K562 (cell line): ENCODE data around the gene GINS3. TPM values are rescaled to one million over a fixed set of nuclear protein-coding genes. Genes with fewer than 3 reads are reported as not detected.

ENCODE experiments used
- ATAC-seq: fragments of 200-7000 bp; cut with Tn5 transposase; 3 replicates; pipeline ENCODE4 v1.9.1; 2020; ENCODE audit warnings: moderate library complexity
- BruUV-seq: library from RNA; stranded (reverse); fragments of 400-500 nt; replicated peaks from 2 replicates; lab custom pipeline; 2021; lab: Mats Ljungman, UMichigan
- CTCF ChIA-PET: fragments of 300-600 bp; formaldehyde crosslinking; extraction: SDS; loops from one replicate; lab custom pipeline; 2021; ENCODE audit warnings: low intra/inter-chr PET ratio; lab: Yijun Ruan, JAX
- POLR2A ChIA-PET: fragments of 300-600, 350-650 bp; sonication (Branson Sonifier 250); formaldehyde crosslinking; extraction: SDS; loops from one replicate; lab custom pipeline; 2021; ENCODE audit warnings: antibody characterized with exemption, inconsistent platforms; lab: Yijun Ruan, JAX
- DNase-seq, 4 experiments: peaks; one replicate each; pipeline versions ENCODE4 v3.0.0 to v3.0.0-alpha.2; 2011 to 2018; ENCODE audit warnings: low spot score in 3 of 4, mixed read lengths in 3 of 4; ENCODE audit errors: extremely low read depth in 1 of 4
- FAIRE-seq: peaks from 2 replicates; lab custom pipeline; 2011; peaks lifted over from hg19 to GRCh38; lab: Jason Lieb, UNC
- H2AFZ ChIP-seq: 2 replicates; pipeline ENCODE4 v1.6.0; 2011; ENCODE audit warnings: low read depth, low read length, control low read depth, inconsistent platforms
- H3K27ac ChIP-seq: fragments of 200-600 bp; 3 replicates; pipeline ENCODE4 v1.8.0; 2011; ENCODE audit warnings: low read depth, mild to moderate bottlenecking, control low read depth, inconsistent platforms, low read length, moderate library complexity, mixed read lengths; ENCODE audit errors: extremely low read depth
- H3K27me3 ChIP-seq, 2 experiments: fragments of 300-600 bp in 1 of 2; 2 replicates in 1 of 2; 3 replicates in 1 of 2; pipeline versions ENCODE4 v1.6.0 to v1.8.0; 2011; ENCODE audit warnings: inconsistent platforms in 2 of 2, low read length in 2 of 2, mild to moderate bottlenecking in 1 of 2, mixed read lengths in 1 of 2, moderate library complexity in 1 of 2; ENCODE audit not compliant: control insufficient read depth in 2 of 2, insufficient read depth in 2 of 2
- H3K36me3 ChIP-seq: fragments of 300-600 bp; 3 replicates; pipeline ENCODE4 v1.8.0; 2011; ENCODE audit warnings: mild to moderate bottlenecking, low read length, inconsistent platforms; ENCODE audit not compliant: control insufficient read depth, insufficient read depth
- H3K4me1 ChIP-seq, 2 experiments: fragments of 200-600 bp in 1 of 2; replicated peaks in 1 of 2; 2 replicates in 1 of 2; 3 replicates in 1 of 2; pipeline versions ENCODE4 v1.5.1 to v1.8.0; 2011; ENCODE audit warnings: inconsistent platforms in 2 of 2, low read length in 2 of 2, mild to moderate bottlenecking in 1 of 2, mixed read lengths in 1 of 2, moderate library complexity in 1 of 2; ENCODE audit not compliant: control insufficient read depth in 2 of 2, insufficient read depth in 2 of 2
- H3K4me2 ChIP-seq: 2 replicates; pipeline ENCODE4 v1.6.1; 2011; ENCODE audit warnings: low read length, control low read depth, inconsistent platforms, mixed read lengths; ENCODE audit not compliant: insufficient read depth
- H3K4me3 ChIP-seq: fragments of 200-600 bp; sonication (generic), shearing (Covaris generic); 2 replicates; pipeline ENCODE4 v1.5.1; 2016; ENCODE audit warnings: control low read depth, inconsistent platforms
- H3K79me2 ChIP-seq: fragments of 200-600 bp; 3 replicates; pipeline ENCODE4 v1.8.0; 2011; ENCODE audit warnings: low read length, inconsistent platforms; ENCODE audit not compliant: control insufficient read depth, insufficient read depth
- H3K9ac ChIP-seq, 2 experiments: 2 replicates each; pipeline versions ENCODE4 v1.6.0 to v1.6.1; 2011; ENCODE audit warnings: low read depth in 2 of 2, low read length in 2 of 2, control low read depth in 1 of 2, inconsistent platforms in 1 of 2, mild to moderate bottlenecking in 1 of 2, mixed read lengths in 1 of 2; ENCODE audit not compliant: insufficient read depth in 1 of 2
- H3K9me1 ChIP-seq: one replicate; pipeline ENCODE4 v1.6.0; 2011; ENCODE audit warnings: inconsistent platforms, mild to moderate bottlenecking, low read length, moderate library complexity; ENCODE audit not compliant: control insufficient read depth, insufficient read depth
- H3K9me3 ChIP-seq: replicated peaks from 2 replicates; pipeline ENCODE4 v1.5.1; 2011; ENCODE audit warnings: low read depth, low read length, inconsistent platforms; ENCODE audit not compliant: control insufficient read depth, insufficient read depth
- H4K20me1 ChIP-seq: replicated peaks from 2 replicates; pipeline ENCODE4 v1.6.1; 2011; ENCODE audit warnings: low read length, inconsistent platforms, mixed read lengths; ENCODE audit not compliant: control insufficient read depth, insufficient read depth
- ADNP ChIP-seq: fragments of 200-800 bp; sonication (Bioruptor generic); IDR thresholded peaks from 2 replicates; pipeline ENCODE4 v1.6.1; 2016; ENCODE audit warnings: missing genetic modification characterization, missing compliant biosample characterization
- ARNT ChIP-seq, 2 experiments: fragments of 450-650 bp; IDR thresholded peaks; 2 replicates each; pipeline ENCODE4 v1.6.1; 2016; ENCODE audit warnings: mild to moderate bottlenecking in 1 of 2
- CBFB ChIP-seq: sonication (generic); formaldehyde crosslinking; IDR thresholded peaks from 2 replicates; pipeline ENCODE4 v1.4.0; 2020; ENCODE audit warnings: mild to moderate bottlenecking, missing genetic modification reagents
- CREBBP ChIP-seq: IDR thresholded peaks from one replicate; pipeline ENCODE4 v1.6.1; 2012; ENCODE audit warnings: low read depth, mild to moderate bottlenecking, control low read depth, inconsistent platforms, low read length
- E2F3 ChIP-seq: fragments of 250-450 bp; sonication (Bioruptor Pico); IDR thresholded peaks from 2 replicates; pipeline ENCODE4 v1.4.0; 2020; ENCODE audit warnings: mild to moderate bottlenecking
- FOXJ3 ChIP-seq: sonication (generic); formaldehyde crosslinking; IDR thresholded peaks from 2 replicates; pipeline ENCODE4 v1.4.0; 2020; ENCODE audit warnings: mild to moderate bottlenecking, missing genetic modification reagents
- GATAD2B ChIP-seq: fragments of 450-650 bp; IDR thresholded peaks from 2 replicates; pipeline ENCODE4 v1.6.1; 2017; ENCODE audit warnings: mild to moderate bottlenecking, borderline replicate concordance
- JUNB ChIP-seq: fragments of 450-650 bp; formaldehyde crosslinking; conservative IDR thresholded peaks from 2 replicates; pipeline ENCODE4 v1.4.0; 2020; ENCODE audit warnings: mild to moderate bottlenecking
- KLF16 ChIP-seq: IDR thresholded peaks from 2 replicates; pipeline ENCODE4 v1.6.1; 2016; ENCODE audit warnings: antibody characterized with exemption
- MYC ChIP-seq, 2 experiments: fragments of 250-450 bp in 1 of 2; sonication (Bioruptor Pico) in 1 of 2; IDR thresholded peaks; 2 replicates each; pipeline versions ENCODE4 v1.5.1 to v1.6.1; 2012 to 2021; ENCODE audit warnings: low read depth in 2 of 2, borderline replicate concordance in 1 of 2, improper control_type of control experiment in 1 of 2, low read length in 1 of 2, mild to moderate bottlenecking in 1 of 2, moderate library complexity in 1 of 2
- PCBP2 ChIP-seq: fragments of 200-400 bp; formaldehyde crosslinking; IDR thresholded peaks from 2 replicates; pipeline ENCODE4 v1.6.1; 2018; ENCODE audit warnings: low read length, low read depth, mild to moderate bottlenecking, moderate library complexity; ENCODE audit not compliant: poor library complexity, severe bottlenecking
- RFX5 ChIP-seq: IDR thresholded peaks from 2 replicates; pipeline ENCODE4 v1.6.1; 2011; ENCODE audit warnings: low read depth, mild to moderate bottlenecking, improper control_type of control experiment, low read length
- SIN3B ChIP-seq: fragments of 450-650 bp; IDR thresholded peaks from 2 replicates; pipeline ENCODE4 v1.6.1; 2017; ENCODE audit warnings: low read depth, mild to moderate bottlenecking, moderate library complexity
- ZBTB43 ChIP-seq: sonication (generic); formaldehyde crosslinking; IDR thresholded peaks from 2 replicates; pipeline ENCODE4 v1.8.0; 2023; ENCODE audit warnings: mild to moderate bottlenecking, missing genetic modification reagents
- ZBTB8A ChIP-seq: fragments of 450-650 bp; IDR thresholded peaks from 2 replicates; pipeline ENCODE4 v1.6.1; 2018; ENCODE audit warnings: mild to moderate bottlenecking, moderate library complexity; ENCODE audit not compliant: partially characterized antibody
- ZNF174 ChIP-seq: fragments of 250-450 bp; sonication (Bioruptor Pico); IDR thresholded peaks from 2 replicates; pipeline ENCODE4 v1.4.0; 2020; ENCODE audit warnings: mild to moderate bottlenecking
- ZNF707 ChIP-seq: fragments of 250-450 bp; sonication (Bioruptor Pico); conservative IDR thresholded peaks from 2 replicates; pipeline ENCODE4 v1.8.0; 2022; ENCODE audit warnings: inconsistent platforms, mild to moderate bottlenecking, moderate library complexity
- WGBS: fragments of 100-300 bp; shearing (Covaris generic); methylation state at CpG from one replicate; pipeline ENCODE4 v1.1.6; 2016; ENCODE audit warnings: low coverage, mixed read lengths; ENCODE audit not compliant: insufficient coverage; ENCODE audit errors: missing lambda C conversion rate; 5-methylcytosine and 5-hydroxymethylcytosine counted together
- in situ Hi-C: fragments of 300-500 bp; cut with MboI; formaldehyde crosslinking; loops from 4 replicates; pipeline ENCODE4 v1.15.0; 2018; ENCODE audit warnings: inconsistent platforms, mixed read lengths
- intact Hi-C: fragments of 100-400 bp; cut with micrococcal nuclease; formaldehyde crosslinking; loops from 2 replicates; pipeline ENCODE4 v1.14.2; 2022
- polyA plus RNA-seq, 8 experiments: library from polyadenylated mRNA; depleted of rRNA in 4 of 8; stranded (reverse) in 5 of 8; unstranded in 3 of 8; fragments of >200 nt; fragmentation: Nextera tagmentation in 2 of 8; fragmentation: Illumina TruSeq in 1 of 8; extraction: Ambion mirVana in 2 of 8; extraction: Trizol in 1 of 8; gene quantifications; 2 replicates each; pipeline versions ENCODE4 v1.2.1 to v1.2.3, GENCODE V29; 2011 to 2014; ENCODE audit warnings: inconsistent platforms in 1 of 8, missing spikeins in 1 of 8
- total RNA-seq, 7 experiments: library from RNA; depleted of rRNA in 6 of 7; stranded (reverse); fragments of >200 nt in 6 of 7; fragmentation: Illumina TruSeq in 2 of 7; extraction: Trizol in 2 of 7; gene quantifications; 2 replicates each; pipeline versions ENCODE4 v1.2.1 to v1.2.3, GENCODE V29; 2011 to 2021; ENCODE audit warnings: low replicate concordance in 1 of 7
- TF ChIP-seq, protein P1 (sequence below), 2 experiments: fragments of 450-650 bp; IDR thresholded peaks; 2 replicates each; pipeline ENCODE4 v1.6.1; 2016
- TF ChIP-seq, protein P2 (sequence below), 2 experiments: fragments of 250-450 bp in 1 of 2; fragments of 450-650 bp in 1 of 2; sonication (Bioruptor Pico) in 1 of 2; IDR thresholded peaks; 2 replicates each; pipeline versions ENCODE4 v1.6.1 to v1.8.0; 2016 to 2021; ENCODE audit warnings: mild to moderate bottlenecking in 2 of 2, moderate library complexity in 2 of 2, missing compliant biosample characterization in 1 of 2, missing genetic modification characterization in 1 of 2

The GINS3 gene
- total and polyA plus RNA-seq, 9 of the 15 experiments (the other 6 are each of a cell fraction or from before 2014, with no cell fraction given): 17.8 to 31.9 (median 25.4) TPM

GRCh38 chr16:58361726-58362125, 30.5 kb upstream of the GINS3 start (continued):
- no peak for TF ChIP-seq ZBTB43
- no peak for TF ChIP-seq E2F3 (CRISPR knock-in tag)
- TF ChIP-seq ZBTB8A: no peak
- TF ChIP-seq FOXJ3 (CRISPR knock-in tag): no peak
- TF ChIP-seq GATAD2B: no peak
- TF ChIP-seq, protein P1, sequence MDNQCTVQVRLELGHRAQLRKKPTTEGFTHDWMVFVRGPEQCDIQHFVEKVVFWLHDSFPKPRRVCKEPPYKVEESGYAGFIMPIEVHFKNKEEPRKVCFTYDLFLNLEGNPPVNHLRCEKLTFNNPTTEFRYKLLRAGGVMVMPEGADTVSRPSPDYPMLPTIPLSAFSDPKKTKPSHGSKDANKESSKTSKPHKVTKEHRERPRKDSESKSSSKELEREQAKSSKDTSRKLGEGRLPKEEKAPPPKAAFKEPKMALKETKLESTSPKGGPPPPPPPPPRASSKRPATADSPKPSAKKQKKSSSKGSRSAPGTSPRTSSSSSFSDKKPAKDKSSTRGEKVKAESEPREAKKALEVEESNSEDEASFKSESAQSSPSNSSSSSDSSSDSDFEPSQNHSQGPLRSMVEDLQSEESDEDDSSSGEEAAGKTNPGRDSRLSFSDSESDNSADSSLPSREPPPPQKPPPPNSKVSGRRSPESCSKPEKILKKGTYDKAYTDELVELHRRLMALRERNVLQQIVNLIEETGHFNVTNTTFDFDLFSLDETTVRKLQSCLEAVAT (IDR thresholded peaks at IDR 0.05): no peak
- TF ChIP-seq, all 486 proteins: peak for 0

GRCh38 chr16:58363746-58364393, 28.4 kb upstream of the GINS3 start:
- 26% methylated on average over 3 of the region's 3 CpGs for WGBS
- no peak overlapping the region for H3K4me2 ChIP-seq
- ATAC-seq: no peak
- no peak overlapping the region for H2AFZ ChIP-seq
- ChIA-PET POLR2A (no interaction called here), CTCF (no interaction called here)
- in situ Hi-C loops (no loop called here), intact Hi-C loops (no loop called here)
- H3K9ac ChIP-seq: no peak overlapping the region
- H3K9me1 ChIP-seq: no peaks in the 10 kb centered on the region
- peaks cover 7% of the 10 kb centered on the region; the same call in 1 of the 2 replicates for H3K9me3 ChIP-seq
- no TSS peak for BruUV-seq
- no peak overlapping the region for H3K4me3 ChIP-seq
- no peak for FAIRE-seq
- no peaks in the 10 kb centered on the region for H4K20me1 ChIP-seq
- DNase-seq: no peak
- no peaks in the 10 kb centered on the region for H3K4me1 ChIP-seq
- H3K27ac ChIP-seq: no peak overlapping the region
- H3K79me2 ChIP-seq: no peaks in the 10 kb centered on the region
- H3K27me3 ChIP-seq: peaks cover 2 to 10% of the 10 kb centered on the region in 2 experiments; a peak in 2 of 5 replicates
- no peaks in the 10 kb centered on the region for H3K36me3 ChIP-seq
- no peak for TF ChIP-seq MYC (IDR thresholded peaks at IDR 0.05; ENCODE audit: low read depth, low read length)
- no peak for TF ChIP-seq MYC (CRISPR knock-in tag; IDR thresholded peaks at IDR 0.05; ENCODE audit: borderline replicate concordance, low read depth)
- no peak for TF ChIP-seq ZNF707
- no peak for TF ChIP-seq CREBBP
- no peak for TF ChIP-seq ARNT (IDR thresholded peaks at IDR 0.05)
- TF ChIP-seq JUNB: no peak
- no peak for TF ChIP-seq RFX5
- TF ChIP-seq, protein P2, sequence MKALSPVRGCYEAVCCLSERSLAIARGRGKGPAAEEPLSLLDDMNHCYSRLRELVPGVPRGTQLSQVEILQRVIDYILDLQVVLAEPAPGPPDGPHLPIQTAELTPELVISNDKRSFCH (CRISPR knock-in tag; IDR thresholded peaks at IDR 0.05): no peak
- TF ChIP-seq, protein P2 (tag; IDR thresholded peaks at IDR 0.05): no peak
- no peak for TF ChIP-seq PCBP2
- no peak for TF ChIP-seq KLF16
- no peak for TF ChIP-seq SIN3B
- TF ChIP-seq ZNF174: no peak
- TF ChIP-seq CBFB (CRISPR knock-in tag): no peak
- no peak for TF ChIP-seq ADNP (tag)
